Smooth muscle cell (in vitro differentiated cells): ENCODE measurements around the gene EFCAB6. TPM values are rescaled to one million over a fixed set of nuclear protein-coding genes. Genes with fewer than 3 reads are reported as not detected.

Experiments
- DNase-seq: peaks from one replicate; lab custom pipeline; 2025; ENCODE audit not compliant: unreplicated experiment; lab: John Stamatoyannopoulos, UW
- H2AFZ ChIP-seq: fragments of 200-600 bp; sonication (generic); 2 replicates; pipeline ENCODE4 v1.6.0; 2016; ENCODE audit warnings: antibody characterized with exemption, low read depth, mild to moderate bottlenecking
- H3F3A ChIP-seq: fragments of 200-600 bp; sonication (generic); 2 replicates; pipeline ENCODE4 v1.6.0; 2017; ENCODE audit warnings: antibody characterized with exemption, low read depth
- H3K27ac ChIP-seq: fragments of 200-600 bp; sonication (generic); 2 replicates; pipeline ENCODE4 v1.5.1; 2016; ENCODE audit warnings: low read depth, mild to moderate bottlenecking
- H3K27me3 ChIP-seq: fragments of 200-600 bp; sonication (generic); 2 replicates; pipeline ENCODE4 v1.6.1; 2016; ENCODE audit warnings: low read depth, mild to moderate bottlenecking
- H3K36me3 ChIP-seq: fragments of 200-600 bp; sonication (generic); 2 replicates; pipeline ENCODE4 v1.5.1; 2016; ENCODE audit warnings: low read depth
- H3K4me1 ChIP-seq: fragments of 200-600 bp; sonication (generic); 2 replicates; pipeline ENCODE4 v1.5.1; 2016; ENCODE audit warnings: low read depth
- H3K4me2 ChIP-seq: fragments of 200-600 bp; sonication (generic); 2 replicates; pipeline ENCODE4 v1.6.0; 2016; ENCODE audit warnings: mild to moderate bottlenecking
- H3K4me3 ChIP-seq: fragments of 200-600 bp; sonication (generic); 2 replicates; pipeline ENCODE4 v1.5.1; 2016; ENCODE audit warnings: mild to moderate bottlenecking
- H3K79me2 ChIP-seq: fragments of 200-600 bp; sonication (generic); 2 replicates; pipeline ENCODE4 v1.6.0; 2016; ENCODE audit warnings: low read depth, mild to moderate bottlenecking
- H3K9ac ChIP-seq: fragments of 200-600 bp; sonication (generic); 2 replicates; pipeline ENCODE4 v1.6.0; 2016; ENCODE audit warnings: low read depth
- H3K9me3 ChIP-seq: fragments of 200-600 bp; sonication (generic); replicated peaks from 2 replicates; pipeline ENCODE4 v1.5.1; 2016; ENCODE audit warnings: low read depth
- H4K20me1 ChIP-seq: fragments of 200-600 bp; sonication (generic); 2 replicates; pipeline ENCODE4 v1.6.0; 2016; ENCODE audit warnings: low read depth
- WGBS: methylation state at CpG from one replicate; pipeline ENCODE4 v1.1.7; 2016; ENCODE audit warnings: low lambda C conversion rate; 5-methylcytosine and 5-hydroxymethylcytosine counted together
- polyA plus RNA-seq: library from polyadenylated mRNA; unstranded; fragments of >200 nt; fragmentation: Nextera tagmentation; extraction: Ambion mirVana; gene quantifications from 2 replicates; pipeline ENCODE4 v1.2.1, GENCODE V29; 2016
- total RNA-seq: library from RNA; depleted of rRNA; stranded (reverse); fragments of >200 nt; gene quantifications from 2 replicates; pipeline ENCODE4 v1.2.3, GENCODE V29; 2014
- TF ChIP-seq, protein P1 (sequence below): fragments of 200-600 bp; sonication (generic); IDR thresholded peaks from 2 replicates; pipeline ENCODE4 v1.5.1; 2017; ENCODE audit warnings: borderline replicate concordance, mild to moderate bottlenecking, antibody characterized with exemption; ENCODE audit not compliant: insufficient read depth, poor library complexity, severe bottlenecking

Gene EFCAB6
- total and polyA plus RNA-seq, 2 experiments from 2014 or later: 0.80 to 2.9 TPM

- Histone ChIP-seq H3K4me2 (no peak overlapping the region), H3K4me3 (no peak overlapping the region), H4K20me1 (no peaks in the 10 kb centered on the region), H3F3A (peaks cover 3% of the 10 kb centered on the region), H3K27ac (no peak overlapping the region), H3K9me3 (no peaks in the 10 kb centered on the region), H2AFZ (no peak overlapping the region), H3K9ac (no peak overlapping the region), H3K79me2 (no peaks in the 10 kb centered on the region), H3K27me3 (no peaks in the 10 kb centered on the region), H3K4me1 (no peaks in the 10 kb centered on the region), H3K36me3 (no peaks in the 10 kb centered on the region)
- DNase-seq: no peak
- TF ChIP-seq, protein P1, sequence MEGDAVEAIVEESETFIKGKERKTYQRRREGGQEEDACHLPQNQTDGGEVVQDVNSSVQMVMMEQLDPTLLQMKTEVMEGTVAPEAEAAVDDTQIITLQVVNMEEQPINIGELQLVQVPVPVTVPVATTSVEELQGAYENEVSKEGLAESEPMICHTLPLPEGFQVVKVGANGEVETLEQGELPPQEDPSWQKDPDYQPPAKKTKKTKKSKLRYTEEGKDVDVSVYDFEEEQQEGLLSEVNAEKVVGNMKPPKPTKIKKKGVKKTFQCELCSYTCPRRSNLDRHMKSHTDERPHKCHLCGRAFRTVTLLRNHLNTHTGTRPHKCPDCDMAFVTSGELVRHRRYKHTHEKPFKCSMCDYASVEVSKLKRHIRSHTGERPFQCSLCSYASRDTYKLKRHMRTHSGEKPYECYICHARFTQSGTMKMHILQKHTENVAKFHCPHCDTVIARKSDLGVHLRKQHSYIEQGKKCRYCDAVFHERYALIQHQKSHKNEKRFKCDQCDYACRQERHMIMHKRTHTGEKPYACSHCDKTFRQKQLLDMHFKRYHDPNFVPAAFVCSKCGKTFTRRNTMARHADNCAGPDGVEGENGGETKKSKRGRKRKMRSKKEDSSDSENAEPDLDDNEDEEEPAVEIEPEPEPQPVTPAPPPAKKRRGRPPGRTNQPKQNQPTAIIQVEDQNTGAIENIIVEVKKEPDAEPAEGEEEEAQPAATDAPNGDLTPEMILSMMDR: no peak
- 92% methylated on average over 1 of the region's 1 CpG for WGBS
These were observed 91.4 kb downstream of the EFCAB6 start for GRCh38 chr22:43720716-43721115.

GRCh38 chr22:43714104-43714503 is 98.0 kb downstream of the EFCAB6 start:
- H3K27ac ChIP-seq: no peak overlapping the region
- H3K36me3 ChIP-seq: no peaks in the 10 kb centered on the region
- no peaks in the 10 kb centered on the region for H4K20me1 ChIP-seq
- H3K9ac ChIP-seq: no peak overlapping the region
- no peak overlapping the region for H3K4me2 ChIP-seq
- no peak overlapping the region for H3K4me3 ChIP-seq
- H3K9me3 ChIP-seq: no peaks in the 10 kb centered on the region
- H3K79me2 ChIP-seq: no peaks in the 10 kb centered on the region
- H3K27me3 ChIP-seq: peaks cover 3% of the 10 kb centered on the region
- H3K4me1 ChIP-seq: no peaks in the 10 kb centered on the region
- TF ChIP-seq, protein P1: no peak
- WGBS: 94% methylated on average over 2 of the region's 2 CpGs
- H2AFZ ChIP-seq: no peak overlapping the region
- no peaks in the 10 kb centered on the region for H3F3A ChIP-seq
- DNase-seq: no peak

- Histone ChIP-seq H3F3A (no peaks in the 10 kb centered on the region), H3K4me1 (no peaks in the 10 kb centered on the region), H3K4me3 (no peak overlapping the region), H2AFZ (no peak overlapping the region), H3K27me3 (peaks cover 3% of the 10 kb centered on the region), H3K27ac (no peak overlapping the region), H3K9me3 (no peaks in the 10 kb centered on the region), H3K79me2 (no peaks in the 10 kb centered on the region), H4K20me1 (no peaks in the 10 kb centered on the region), H3K36me3 (no peaks in the 10 kb centered on the region), H3K4me2 (no peak overlapping the region), H3K9ac (no peak overlapping the region)
- DNase-seq: no peak
- WGBS: 88% methylated on average over 4 of the region's 4 CpGs
- TF ChIP-seq, protein P1: no peak
These were observed 100.4 kb downstream of the EFCAB6 start for GRCh38 chr22:43711681-43712080.

- Histone ChIP-seq H3K4me2 (no peak overlapping the region), H3K79me2 (no peaks in the 10 kb centered on the region), H3K9me3 (peaks cover 7% of the 10 kb centered on the region), H3K36me3 (no peaks in the 10 kb centered on the region), H3K27me3 (peaks cover 3% of the 10 kb centered on the region), H3K9ac (no peak overlapping the region), H3K27ac (no peak overlapping the region), H4K20me1 (no peaks in the 10 kb centered on the region), H3K4me3 (no peak overlapping the region), H2AFZ (no peak overlapping the region), H3F3A (no peaks in the 10 kb centered on the region), H3K4me1 (no peaks in the 10 kb centered on the region)
- DNase-seq: no peak
- 78% methylated on average over 3 of the region's 3 CpGs for WGBS
- TF ChIP-seq, protein P1: no peak
These were observed 104.5 kb downstream of the EFCAB6 start for GRCh38 chr22:43707648-43708047.
